Amygdala (tissue), 56 donors: ENCODE measurements around the gene PSMB9.

Experiments
- DNase-seq, 56 donors: peaks; one replicate each; lab custom pipeline; 2025; lab: John Stamatoyannopoulos, UW

Gene PSMB9

GRCh38 chr6:32889533-32889932 lies 35.5 kb downstream of the PSMB9 start:
- DNase-seq: no peak

- DNase-seq: no peak
Measured at GRCh38 chr6:32890831-32891230, 36.8 kb downstream of the PSMB9 start.

GRCh38 chr6:32894085-32895005 lies 40.4 kb downstream of the PSMB9 start:
- DNase-seq: peak; percentile 34 to 94 (median 84)

GRCh38 chr6:32895006-32895345 lies 41.0 kb downstream of the PSMB9 start:
- no peak for DNase-seq

GRCh38 chr6:32903952-32904351 lies 50.0 kb downstream of the PSMB9 start:
- DNase-seq: no peak

GRCh38 chr6:32905078-32905477 lies 51.1 kb downstream of the PSMB9 start:
- no peak for DNase-seq

GRCh38 chr6:32906539-32906938 lies 52.5 kb downstream of the PSMB9 start:
- no peak for DNase-seq

GRCh38 chr6:32908897-32909296 lies 54.9 kb downstream of the PSMB9 start:
- DNase-seq: no peak
